Thyroid gland (tissue), 4 donors: ENCODE data around the gene SP1.

Source experiments
- CTCF ChIP-seq, 6 experiments: fragments of 200-600 bp in 3 of 6; fragments of 450-650 bp in 3 of 6; sonication (generic) in 3 of 6; IDR thresholded peaks; one replicate each; pipeline ENCODE4 v1.5.1; 2016 to 2019; ENCODE audit warnings: antibody characterized with exemption in 6 of 6, mild to moderate bottlenecking in 2 of 6, inconsistent platforms in 1 of 6, moderate library complexity in 1 of 6
- POLR2A ChIP-seq, 2 donors: fragments of 450-650 bp; IDR thresholded peaks; one replicate each; pipeline ENCODE4 v1.6.1; 2017; ENCODE audit warnings: antibody characterized with exemption in 2 of 2, mild to moderate bottlenecking in 2 of 2, moderate library complexity in 1 of 2

- TF ChIP-seq CTCF (IDR thresholded peaks at IDR 0.05) (peak; percentile 80 to 95 (median 86)), POLR2A (IDR thresholded peaks at IDR 0.05) (no peak)
Observed at GRCh38 chr12:53352331-53353256, 27.4 kb upstream of the SP1 start.
